ENCODE data around the gene STH. TPM values are rescaled to one million over a fixed set of nuclear protein-coding genes. Genes with fewer than 3 reads are reported as not detected.

Gene STH
- total RNA-seq, 4 donors from 2014 or later = not detected

GRCh38 chr17:45979137-45979536 lies 19.9 kb upstream of the STH start:
- H3K36me3 ChIP-seq = peaks cover 0 to 11% (median 2%) of the 10 kb centered on the region in 4 donors
- intact Hi-C loops (cut with DNase I) = no loop called here
- no peak for TF ChIP-seq POLR2A (IDR thresholded peaks at IDR 0.05; ENCODE audit: low read depth)
- no peak for TF ChIP-seq EP300 (IDR thresholded peaks at IDR 0.05)
- TF ChIP-seq POLR2AphosphoS5 (IDR thresholded peaks at IDR 0.05) = no peak
- TF ChIP-seq, protein P1, sequence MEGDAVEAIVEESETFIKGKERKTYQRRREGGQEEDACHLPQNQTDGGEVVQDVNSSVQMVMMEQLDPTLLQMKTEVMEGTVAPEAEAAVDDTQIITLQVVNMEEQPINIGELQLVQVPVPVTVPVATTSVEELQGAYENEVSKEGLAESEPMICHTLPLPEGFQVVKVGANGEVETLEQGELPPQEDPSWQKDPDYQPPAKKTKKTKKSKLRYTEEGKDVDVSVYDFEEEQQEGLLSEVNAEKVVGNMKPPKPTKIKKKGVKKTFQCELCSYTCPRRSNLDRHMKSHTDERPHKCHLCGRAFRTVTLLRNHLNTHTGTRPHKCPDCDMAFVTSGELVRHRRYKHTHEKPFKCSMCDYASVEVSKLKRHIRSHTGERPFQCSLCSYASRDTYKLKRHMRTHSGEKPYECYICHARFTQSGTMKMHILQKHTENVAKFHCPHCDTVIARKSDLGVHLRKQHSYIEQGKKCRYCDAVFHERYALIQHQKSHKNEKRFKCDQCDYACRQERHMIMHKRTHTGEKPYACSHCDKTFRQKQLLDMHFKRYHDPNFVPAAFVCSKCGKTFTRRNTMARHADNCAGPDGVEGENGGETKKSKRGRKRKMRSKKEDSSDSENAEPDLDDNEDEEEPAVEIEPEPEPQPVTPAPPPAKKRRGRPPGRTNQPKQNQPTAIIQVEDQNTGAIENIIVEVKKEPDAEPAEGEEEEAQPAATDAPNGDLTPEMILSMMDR (IDR thresholded peaks at IDR 0.05) = no peak
- no peaks in the 10 kb centered on the region for H3K9me3 ChIP-seq
- H3K27me3 ChIP-seq = no peaks in the 10 kb centered on the region
- DNase-seq (ENCODE audit: extremely low spot score) = no peak
- no peak overlapping the region for H3K4me3 ChIP-seq
- no peak overlapping the region for H3K27ac ChIP-seq (replicated peaks in 1 of 4)
- peaks cover 0 to 13% (median 8%) of the 10 kb centered on the region in 4 donors for H3K4me1 ChIP-seq
- 72% methylated on average over 2 of the region's 2 CpGs for WGBS

DNA sequence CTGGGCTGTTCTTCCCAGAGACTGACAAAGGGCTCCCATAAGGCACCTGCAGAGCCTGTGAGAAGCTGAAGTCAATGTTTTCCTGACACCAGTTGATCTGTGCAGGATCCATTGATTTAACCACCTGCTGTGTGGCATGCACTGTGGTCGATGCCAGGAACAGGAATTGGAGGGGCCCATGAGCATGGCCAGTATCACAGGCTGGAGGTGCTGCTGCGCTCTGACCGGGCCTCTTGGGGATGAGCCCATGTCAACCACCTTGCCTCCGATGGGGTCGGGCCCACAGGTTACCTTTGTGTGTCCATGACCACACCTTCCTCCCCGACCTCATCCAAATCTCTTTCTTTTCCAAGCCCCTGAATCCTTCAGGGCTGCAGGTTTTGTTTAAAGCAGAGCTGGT lies 18.2 kb upstream of the STH start:
- no peak for DNase-seq (ENCODE audit: extremely low spot score)
- no peaks in the 10 kb centered on the region for H3K9me3 ChIP-seq
- no peaks in the 10 kb centered on the region for H3K27me3 ChIP-seq
- H3K4me1 ChIP-seq = peaks cover 0 to 2% (median 0%) of the 10 kb centered on the region in 4 donors
- peaks cover 0 to 15% (median 2%) of the 10 kb centered on the region in 4 donors for H3K36me3 ChIP-seq
- intact Hi-C loops (cut with DNase I) = no loop called here
- H3K4me3 ChIP-seq = no peak overlapping the region
- TF ChIP-seq POLR2A (IDR thresholded peaks at IDR 0.05; ENCODE audit: low read depth) (no peak), EP300 (IDR thresholded peaks at IDR 0.05) (no peak), POLR2AphosphoS5 (IDR thresholded peaks at IDR 0.05) (no peak)
- TF ChIP-seq, protein P1 (IDR thresholded peaks at IDR 0.05) = no peak
- WGBS = 91% methylated on average over 5 of the region's 6 CpGs
- no peak overlapping the region for H3K27ac ChIP-seq (replicated peaks in 1 of 4)

DNA sequence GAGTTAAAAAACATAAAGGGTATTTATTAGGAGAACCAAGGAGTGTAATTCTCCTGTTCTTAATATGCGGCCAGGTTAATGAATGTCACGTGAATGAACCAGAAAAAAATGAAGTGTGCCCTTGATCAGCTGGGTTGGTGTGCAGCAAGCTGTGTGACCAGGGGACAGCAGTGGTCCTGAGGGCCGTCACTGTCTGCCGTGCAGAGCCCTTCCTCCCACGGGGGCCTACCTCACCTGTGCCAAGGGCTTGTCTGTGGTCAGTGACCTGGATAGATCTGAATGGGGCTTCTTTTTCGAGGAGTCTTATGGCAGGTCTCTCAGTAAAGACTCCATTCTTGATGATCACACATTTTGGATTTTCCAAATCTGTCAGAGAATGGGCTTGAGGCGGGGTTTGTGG lies 17.7 kb upstream of the STH start:
- no peak overlapping the region for H3K27ac ChIP-seq (replicated peaks in 1 of 4)
- no peak for DNase-seq (ENCODE audit: extremely low spot score)
- no peaks in the 10 kb centered on the region for H3K4me1 ChIP-seq
- H3K9me3 ChIP-seq = no peaks in the 10 kb centered on the region
- intact Hi-C loops (cut with DNase I) = no loop called here
- peaks cover 0 to 15% (median 2%) of the 10 kb centered on the region in 4 donors for H3K36me3 ChIP-seq
- WGBS = 93% methylated on average over 7 of the region's 7 CpGs
- H3K27me3 ChIP-seq = no peaks in the 10 kb centered on the region
- no peak overlapping the region for H3K4me3 ChIP-seq
- TF ChIP-seq EP300 (IDR thresholded peaks at IDR 0.05) = no peak
- TF ChIP-seq, protein P1 (IDR thresholded peaks at IDR 0.05) = no peak

DNA sequence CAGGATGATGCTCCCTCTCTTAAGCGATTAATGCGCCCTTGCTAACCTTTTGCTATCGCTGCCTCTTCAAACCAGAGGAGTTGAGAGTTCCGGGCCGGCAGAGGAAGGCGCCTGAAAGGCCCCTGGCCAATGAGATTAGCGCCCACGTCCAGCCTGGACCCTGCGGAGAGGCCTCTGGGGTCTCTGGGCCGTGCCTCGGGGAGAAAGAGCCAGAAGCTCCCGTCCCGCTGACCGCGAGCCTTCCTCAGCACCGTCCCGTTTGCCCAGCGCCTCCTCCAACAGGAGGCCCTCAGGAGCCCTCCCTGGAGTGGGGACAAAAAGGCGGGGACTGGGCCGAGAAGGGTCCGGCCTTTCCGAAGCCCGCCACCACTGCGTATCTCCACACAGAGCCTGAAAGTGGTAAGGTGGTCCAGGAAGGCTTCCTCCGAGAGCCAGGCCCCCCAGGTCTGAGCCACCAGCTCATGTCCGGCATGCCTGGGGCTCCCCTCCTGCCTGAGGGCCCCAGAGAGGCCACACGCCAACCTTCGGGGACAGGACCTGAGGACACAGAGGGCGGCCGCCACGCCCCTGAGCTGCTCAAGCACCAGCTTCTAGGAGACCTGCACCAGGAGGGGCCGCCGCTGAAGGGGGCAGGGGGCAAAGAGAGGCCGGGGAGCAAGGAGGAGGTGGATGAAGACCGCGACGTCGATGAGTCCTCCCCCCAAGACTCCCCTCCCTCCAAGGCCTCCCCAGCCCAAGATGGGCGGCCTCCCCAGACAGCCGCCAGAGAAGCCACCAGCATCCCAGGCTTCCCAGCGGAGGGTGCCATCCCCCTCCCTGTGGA lies 16.0 kb upstream of the STH start:
- no peak for TF ChIP-seq EP300 (IDR thresholded peaks at IDR 0.05)
- no peak for TF ChIP-seq POLR2AphosphoS5 (IDR thresholded peaks at IDR 0.05)
- TF ChIP-seq POLR2A (IDR thresholded peaks at IDR 0.05; ENCODE audit: low read depth) = no peak
- TF ChIP-seq, protein P1 (IDR thresholded peaks at IDR 0.05) = no peak
- WGBS = 89% methylated on average over 22 of the region's 41 CpGs
- intact Hi-C loops (cut with DNase I) = no loop called here
- no peaks in the 10 kb centered on the region for H3K9me3 ChIP-seq
- no peak overlapping the region for H3K4me3 ChIP-seq
- H3K27ac ChIP-seq (replicated peaks in 1 of 4) = no peak overlapping the region
- peaks cover 0 to 15% (median 2%) of the 10 kb centered on the region in 4 donors for H3K36me3 ChIP-seq
- no peaks in the 10 kb centered on the region for H3K4me1 ChIP-seq
- H3K27me3 ChIP-seq = no peaks in the 10 kb centered on the region
- DNase-seq (ENCODE audit: extremely low spot score) = no peak

All from esophagus muscularis mucosa (tissue), 4 donors.